Immature natural killer cell (primary cell): ENCODE results near the gene CYP3A4. TPM values are rescaled to one million over a fixed set of nuclear protein-coding genes. Genes with fewer than 3 reads are reported as not detected.
"Not testable (repeated sequence)": the region's sequence is repeated elsewhere in the genome, so short reads cannot be mapped to it uniquely, and the experiment has no call there.

ENCODE experiments used
- DNase-seq, 3 donors: peaks; one replicate each; pipeline ENCODE4 v3.0.0; 2022; ENCODE audit warnings: mixed read lengths in 1 of 3
- H3K27ac Mint-ChIP-seq, 6 donors: one replicate each; pipeline ENCODE4 v1.8.0; 2020; ENCODE audit warnings: mixed read lengths in 6 of 6, mild to moderate bottlenecking in 5 of 6, inconsistent platforms in 4 of 6, moderate library complexity in 3 of 6
- H3K27me3 Mint-ChIP-seq, 3 donors: one replicate each; pipeline ENCODE4 v1.8.0; 2020 to 2021; ENCODE audit warnings: low read depth in 3 of 3, mild to moderate bottlenecking in 3 of 3, mixed read lengths in 3 of 3, moderate library complexity in 3 of 3, inconsistent platforms in 1 of 3
- H3K36me3 Mint-ChIP-seq, 3 donors: one replicate each; pipeline ENCODE4 v1.8.0; 2020; ENCODE audit warnings: mixed read lengths in 3 of 3, inconsistent platforms in 2 of 3, mild to moderate bottlenecking in 2 of 3
- H3K4me1 Mint-ChIP-seq, 2 donors: one replicate each; pipeline ENCODE4 v1.8.0; 2020; ENCODE audit warnings: inconsistent platforms in 2 of 2, mild to moderate bottlenecking in 2 of 2, mixed read lengths in 2 of 2, moderate library complexity in 1 of 2
- H3K4me3 Mint-ChIP-seq, 5 donors: one replicate each; pipeline ENCODE4 v1.8.0; 2020; ENCODE audit warnings: mild to moderate bottlenecking in 5 of 5, mixed read lengths in 5 of 5, inconsistent platforms in 3 of 5, moderate library complexity in 3 of 5
- H3K9me3 Mint-ChIP-seq, 6 donors: one replicate each; pipeline ENCODE4 v1.8.0; 2020; ENCODE audit warnings: mild to moderate bottlenecking in 6 of 6, mixed read lengths in 6 of 6, inconsistent platforms in 4 of 6, moderate library complexity in 3 of 6
- polyA plus RNA-seq, 3 donors: library from polyadenylated mRNA; unstranded; fragments of 300-500 nt; fragmentation: Illumina TruSeq; gene quantifications; one replicate each; pipeline ENCODE4 v1.2.3, GENCODE V29; 2021

The CYP3A4 gene
- polyA plus RNA-seq, 3 donors from 2014 or later, result not detected

GRCh38 chr7:99806839-99807478 is 23.0 kb upstream of the CYP3A4 start:
- no peak for DNase-seq
- Mint-ChIP-seq H3K27ac (no peak overlapping the region), H3K9me3 (peaks cover 0 to 8% (median under 1%) of the 10 kb centered on the region in 6 donors), H3K4me3 (no peak overlapping the region), H3K27me3 (peaks cover 0 to 19% (median 7%) of the 10 kb centered on the region in 3 donors), H3K36me3 (no peaks in the 10 kb centered on the region), H3K4me1 (no peaks in the 10 kb centered on the region)

- Mint-ChIP-seq H3K36me3 (no peaks in the 10 kb centered on the region), H3K9me3 (peaks cover 0 to 8% (median under 1%) of the 10 kb centered on the region in 6 donors), H3K4me1 (no peaks in the 10 kb centered on the region), H3K27ac (no peak overlapping the region), H3K4me3 (no peak overlapping the region), H3K27me3 (peaks cover 4 to 19% (median 12%) of the 10 kb centered on the region in 3 donors)
- DNase-seq, result no peak
Observed at GRCh38 chr7:99805641-99806040, 21.7 kb upstream of the CYP3A4 start.

- not testable (repeated sequence) for DNase-seq, H3K36me3 Mint-ChIP-seq, H3K9me3 Mint-ChIP-seq, H3K27ac Mint-ChIP-seq, H3K4me3 Mint-ChIP-seq, H3K4me1 Mint-ChIP-seq
- H3K27me3 Mint-ChIP-seq, result peaks cover 7 to 22% (median 13%) of the 10 kb centered on the region in 3 donors
Observed at GRCh38 chr7:99803118-99803517, 19.1 kb upstream of the CYP3A4 start.

- H3K9me3 Mint-ChIP-seq, H3K36me3 Mint-ChIP-seq, H3K4me3 Mint-ChIP-seq, DNase-seq, H3K27ac Mint-ChIP-seq, H3K4me1 Mint-ChIP-seq: not testable (repeated sequence)
- H3K27me3 Mint-ChIP-seq, result peaks cover 7 to 22% (median 11%) of the 10 kb centered on the region in 3 donors
Observed at GRCh38 chr7:99801407-99801806, 17.4 kb upstream of the CYP3A4 start.

GRCh38 chr7:99798972-99799371 is 15.0 kb upstream of the CYP3A4 start:
- H3K4me1 Mint-ChIP-seq, result no peaks in the 10 kb centered on the region
- DNase-seq, result no peak
- peaks cover 0 to 2% (median 0%) of the 10 kb centered on the region in 6 donors for H3K9me3 Mint-ChIP-seq
- no peak overlapping the region for H3K27ac Mint-ChIP-seq
- H3K36me3 Mint-ChIP-seq, result peaks cover 0 to 3% (median 0%) of the 10 kb centered on the region in 3 donors
- H3K27me3 Mint-ChIP-seq, result peaks cover 2 to 22% (median 7%) of the 10 kb centered on the region in 3 donors
- no peak overlapping the region for H3K4me3 Mint-ChIP-seq

- not testable (repeated sequence) for H3K36me3 Mint-ChIP-seq, DNase-seq, H3K4me1 Mint-ChIP-seq, H3K27ac Mint-ChIP-seq, H3K4me3 Mint-ChIP-seq, H3K9me3 Mint-ChIP-seq
- H3K27me3 Mint-ChIP-seq, result peaks cover 0 to 12% (median 9%) of the 10 kb centered on the region in 3 donors
Observed at GRCh38 chr7:99795864-99796263, 11.9 kb upstream of the CYP3A4 start.

GRCh38 chr7:99794585-99795502 is 10.9 kb upstream of the CYP3A4 start:
- Mint-ChIP-seq H3K4me1 (peaks cover 7 to 10% of the 10 kb centered on the region in 2 donors), H3K27ac (no peak overlapping the region), H3K27me3 (peaks cover 0 to 6% (median 4%) of the 10 kb centered on the region in 3 donors), H3K9me3 (peaks cover 0 to 2% (median 0%) of the 10 kb centered on the region in 6 donors), H3K4me3 (no peak overlapping the region), H3K36me3 (peaks cover 0 to 3% (median 0%) of the 10 kb centered on the region in 3 donors)
- no peak for DNase-seq

GRCh38 chr7:99793443-99793842 is 9.5 kb upstream of the CYP3A4 start:
- no peak overlapping the region for H3K4me3 Mint-ChIP-seq

GRCh38 chr7:99792967-99793366 is 9.0 kb upstream of the CYP3A4 start:
- DNase-seq, result no peak
- H3K4me3 Mint-ChIP-seq, result no peak overlapping the region
- H3K27ac Mint-ChIP-seq, result no peak overlapping the region
- H3K9me3 Mint-ChIP-seq, result peaks cover 0 to 2% (median 0%) of the 10 kb centered on the region in 6 donors
- H3K36me3 Mint-ChIP-seq, result no peaks in the 10 kb centered on the region
- H3K27me3 Mint-ChIP-seq, result peaks cover 0 to 6% (median 0%) of the 10 kb centered on the region in 3 donors
- peaks cover 26 to 28% of the 10 kb centered on the region in 2 donors for H3K4me1 Mint-ChIP-seq

More at GRCh38 chr7:99793443-99793842, 9.5 kb upstream of the CYP3A4 start:
- Mint-ChIP-seq H3K9me3 (peaks cover 0 to 3% (median 0%) of the 10 kb centered on the region in 6 donors), H3K27me3 (peaks cover 0 to 6% (median 0%) of the 10 kb centered on the region in 3 donors), H3K27ac (no peak overlapping the region), H3K36me3 (peaks cover 0 to 3% (median 0%) of the 10 kb centered on the region in 3 donors), H3K4me1 (peaks cover 21 to 24% of the 10 kb centered on the region in 2 donors)
- no peak for DNase-seq

GRCh38 chr7:99791667-99792369 is 7.8 kb upstream of the CYP3A4 start:
- Mint-ChIP-seq H3K4me3 (no peak overlapping the region), H3K27me3 (peaks cover 0 to 6% (median 0%) of the 10 kb centered on the region in 3 donors), H3K27ac (peak overlapping the region in 1 of 6 donors; percentile 4), H3K9me3 (peaks cover 0 to 2% (median 0%) of the 10 kb centered on the region in 6 donors), H3K4me1 (peaks cover 37 to 40% of the 10 kb centered on the region in 2 donors), H3K36me3 (no peaks in the 10 kb centered on the region)
- no peak for DNase-seq

GRCh38 chr7:99791021-99791420 is 7.0 kb upstream of the CYP3A4 start:
- no peak for DNase-seq
- peaks cover 0 to 2% (median 0%) of the 10 kb centered on the region in 6 donors for H3K9me3 Mint-ChIP-seq
- H3K27me3 Mint-ChIP-seq, result peaks cover 0 to 6% (median 0%) of the 10 kb centered on the region in 3 donors
- no peaks in the 10 kb centered on the region for H3K36me3 Mint-ChIP-seq
- H3K4me3 Mint-ChIP-seq, result no peak overlapping the region
- no peak overlapping the region for H3K27ac Mint-ChIP-seq
- H3K4me1 Mint-ChIP-seq, result peaks cover 45 to 48% of the 10 kb centered on the region in 2 donors

- peaks cover 47 to 50% of the 10 kb centered on the region in 2 donors for H3K4me1 Mint-ChIP-seq
- no peak for DNase-seq
- H3K36me3 Mint-ChIP-seq, result no peaks in the 10 kb centered on the region
- H3K9me3 Mint-ChIP-seq, result peaks cover 0 to 2% (median 0%) of the 10 kb centered on the region in 6 donors
- H3K4me3 Mint-ChIP-seq, result peak overlapping the region in 1 of 5 donors; percentile 58
- peak overlapping the region; percentile 29 to 94 (median 84) for H3K27ac Mint-ChIP-seq
- peaks cover 0 to 6% (median 0%) of the 10 kb centered on the region in 3 donors for H3K27me3 Mint-ChIP-seq
Observed at GRCh38 chr7:99790407-99790806, 6.4 kb upstream of the CYP3A4 start.

GRCh38 chr7:99789441-99790070 is 5.6 kb upstream of the CYP3A4 start:
- Mint-ChIP-seq H3K4me1 (peaks cover 47 to 50% of the 10 kb centered on the region in 2 donors), H3K9me3 (peaks cover 0 to 2% (median 0%) of the 10 kb centered on the region in 6 donors), H3K4me3 (peak overlapping the region in 2 of 5 donors; percentile 2 to 58), H3K27ac (peak overlapping the region; percentile 47 to 94 (median 85)), H3K36me3 (peaks cover 0 to 2% (median 0%) of the 10 kb centered on the region in 3 donors), H3K27me3 (peaks cover 0 to 8% (median 0%) of the 10 kb centered on the region in 3 donors)
- no peak for DNase-seq
